HepG2 (cell line): ENCODE measurements around the gene LIN7A. TPM values are rescaled to one million over a fixed set of nuclear protein-coding genes. Genes with fewer than 3 reads are reported as not detected.

ENCODE experiments used
- ATAC-seq: fragments of 200-7000 bp; cut with Tn5 transposase; 3 replicates; pipeline ENCODE4 v1.9.1; 2020; ENCODE audit warnings: mild to moderate bottlenecking, moderate library complexity
- BruUV-seq: library from RNA; stranded (reverse); fragments of 400-500 nt; replicated peaks from 2 replicates; lab custom pipeline; 2021; lab: Mats Ljungman, UMichigan
- CTCF ChIA-PET: fragments of 300-600 bp; formaldehyde crosslinking; extraction: SDS; loops from one replicate; lab custom pipeline; 2021; ENCODE audit warnings: low total read pairs, inconsistent platforms, low intra/inter-chr PET ratio; lab: Yijun Ruan, JAX
- POLR2A ChIA-PET: fragments of 350-600 bp; sonication (Branson Sonifier 250); formaldehyde crosslinking; loops from one replicate; lab custom pipeline; 2020; ENCODE audit warnings: antibody characterized with exemption, inconsistent platforms; lab: Yijun Ruan, JAX
- DNase-seq: peaks from one replicate; pipeline ENCODE4 v3.0.0-alpha.2; 2015; ENCODE audit warnings: low spot score
- FAIRE-seq: peaks from 3 replicates; lab custom pipeline; 2011; peaks lifted over from hg19 to GRCh38; lab: Jason Lieb, UNC
- H2AFZ ChIP-seq: one replicate; pipeline ENCODE4 v1.6.1; 2011; ENCODE audit warnings: low read length, inconsistent platforms
- H3K27ac ChIP-seq: fragments of 300-600 bp; 3 replicates; pipeline ENCODE4 v1.8.0; 2011; ENCODE audit warnings: mixed run types, mild to moderate bottlenecking, mixed read lengths, low read length, inconsistent platforms; ENCODE audit not compliant: insufficient read depth; ENCODE audit errors: extremely low read length
- H3K27me3 ChIP-seq, 2 experiments: fragments of 200-600 bp in 1 of 2; 2 replicates in 1 of 2; 3 replicates in 1 of 2; pipeline versions ENCODE4 v1.6.0 to v1.8.0; 2011; ENCODE audit warnings: low read length in 2 of 2, mild to moderate bottlenecking in 2 of 2, moderate library complexity in 2 of 2, inconsistent platforms in 1 of 2; ENCODE audit not compliant: insufficient read depth in 2 of 2, control insufficient read depth in 1 of 2
- H3K36me3 ChIP-seq, 2 experiments: fragments of 200-600 bp in 1 of 2; replicated peaks in 1 of 2; 2 replicates in 1 of 2; 3 replicates in 1 of 2; pipeline versions ENCODE4 v1.5.1 to v1.8.0; 2011; ENCODE audit warnings: low read length in 2 of 2, inconsistent platforms in 1 of 2; ENCODE audit not compliant: insufficient read depth in 2 of 2, control insufficient read depth in 1 of 2
- H3K4me1 ChIP-seq: 2 replicates; pipeline ENCODE4 v1.5.1; 2012; ENCODE audit warnings: low read length, inconsistent platforms; ENCODE audit not compliant: insufficient read depth
- H3K4me2 ChIP-seq: 2 replicates; pipeline ENCODE4 v1.6.0; 2011; ENCODE audit warnings: low read depth, low read length, inconsistent platforms
- H3K4me3 ChIP-seq, 3 experiments: fragments of 200-600 bp in 1 of 3; sonication (generic), shearing (Covaris generic) in 1 of 3; replicated peaks in 1 of 3; 2 replicates each; pipeline ENCODE4 v1.5.1; 2011 to 2016; ENCODE audit warnings: low read length in 3 of 3, inconsistent platforms in 2 of 3, low read depth in 2 of 3, mild to moderate bottlenecking in 2 of 3, control low read depth in 1 of 3, mixed read lengths in 1 of 3; ENCODE audit not compliant: insufficient read depth in 1 of 3
- H3K79me2 ChIP-seq: one replicate; pipeline ENCODE4 v1.6.1; 2011; ENCODE audit warnings: low read length, inconsistent platforms; ENCODE audit not compliant: insufficient read depth
- H3K9ac ChIP-seq: 2 replicates; pipeline ENCODE4 v1.6.0; 2011; ENCODE audit warnings: mild to moderate bottlenecking, low read depth, low read length, inconsistent platforms; ENCODE audit not compliant: insufficient read depth
- H3K9me3 ChIP-seq: 2 replicates; pipeline ENCODE4 v1.5.1; 2012; ENCODE audit warnings: mild to moderate bottlenecking, low read length
- H4K20me1 ChIP-seq: 2 replicates; pipeline ENCODE4 v1.6.0; 2011; ENCODE audit warnings: inconsistent platforms, mild to moderate bottlenecking, low read length, moderate library complexity; ENCODE audit not compliant: insufficient read depth
- ATF1 ChIP-seq: IDR thresholded peaks from 2 replicates; pipeline ENCODE4 v1.6.1; 2016; ENCODE audit warnings: mild to moderate bottlenecking, control low read depth
- CSRNP2 ChIP-seq: sonication (generic); formaldehyde crosslinking; conservative IDR thresholded peaks from 2 replicates; pipeline ENCODE4 v1.8.0; 2022; ENCODE audit warnings: low read depth, missing genetic modification reagents
- DNMT1 ChIP-seq: sonication (generic); formaldehyde crosslinking; IDR thresholded peaks from 2 replicates; pipeline ENCODE4 v1.5.1; 2020; ENCODE audit warnings: mild to moderate bottlenecking, missing genetic modification reagents
- FOXK1 ChIP-seq: sonication (generic); formaldehyde crosslinking; IDR thresholded peaks from 2 replicates; pipeline ENCODE4 v1.4.0; 2020; ENCODE audit warnings: low read depth, missing genetic modification reagents, borderline replicate concordance
- FOXK2 ChIP-seq: fragments of 450-650 bp; IDR thresholded peaks from 2 replicates; pipeline ENCODE4 v1.6.1; 2016
- FOXP1 ChIP-seq, 2 experiments: fragments of 450-650 bp in 1 of 2; IDR thresholded peaks; 2 replicates each; pipeline ENCODE4 v1.6.1; 2017 to 2018; ENCODE audit warnings: antibody characterized with exemption in 1 of 2
- GATAD1 ChIP-seq: IDR thresholded peaks from 2 replicates; pipeline ENCODE4 v1.6.1; 2016; ENCODE audit warnings: missing genetic modification reagents, missing compliant biosample characterization
- HMGA1 ChIP-seq: sonication (generic); formaldehyde crosslinking; conservative IDR thresholded peaks from 2 replicates; pipeline ENCODE4 v1.4.0; 2020; ENCODE audit warnings: missing genetic modification reagents
- KLF16 ChIP-seq, 2 experiments: sonication (generic) in 1 of 2; formaldehyde crosslinking in 1 of 2; IDR thresholded peaks; 2 replicates each; pipeline versions ENCODE4 v1.6.1 to v1.8.0; 2016 to 2023; ENCODE audit warnings: missing genetic modification reagents in 2 of 2, missing compliant biosample characterization in 1 of 2
- SIX1 ChIP-seq: sonication (generic); formaldehyde crosslinking; IDR thresholded peaks from 2 replicates; pipeline ENCODE4 v1.4.0; 2020; ENCODE audit warnings: missing genetic modification reagents, borderline replicate concordance
- SMARCE1 ChIP-seq: fragments of 450-650 bp; IDR thresholded peaks from 2 replicates; pipeline ENCODE4 v1.6.1; 2017; ENCODE audit warnings: borderline replicate concordance
- SRY ChIP-seq: sonication (generic); formaldehyde crosslinking; IDR thresholded peaks from 2 replicates; pipeline ENCODE4 v1.8.0; 2022; ENCODE audit warnings: mild to moderate bottlenecking, missing genetic modification reagents
- TSC22D2 ChIP-seq: sonication (generic); formaldehyde crosslinking; IDR thresholded peaks from 2 replicates; pipeline ENCODE4 v1.5.1; 2020; ENCODE audit warnings: missing genetic modification reagents, mild to moderate bottlenecking, borderline replicate concordance
- ZMYM4 ChIP-seq: sonication (generic); formaldehyde crosslinking; IDR thresholded peaks from 2 replicates; pipeline ENCODE4 v1.8.1; 2023; ENCODE audit warnings: mild to moderate bottlenecking, missing genetic modification reagents
- ZNF263 ChIP-seq: sonication (generic); formaldehyde crosslinking; IDR thresholded peaks from 2 replicates; pipeline ENCODE4 v1.4.0; 2020; ENCODE audit warnings: missing genetic modification reagents
- ZNF33B ChIP-seq: sonication (generic); formaldehyde crosslinking; IDR thresholded peaks from 2 replicates; pipeline ENCODE4 v1.5.1; 2020; ENCODE audit warnings: mild to moderate bottlenecking, missing genetic modification reagents
- ZNF687 ChIP-seq: sonication (generic); formaldehyde crosslinking; IDR thresholded peaks from 2 replicates; pipeline ENCODE4 v1.5.1; 2020; ENCODE audit warnings: mild to moderate bottlenecking, missing genetic modification reagents, moderate library complexity
- ZNF7 ChIP-seq: IDR thresholded peaks from 2 replicates; pipeline ENCODE4 v1.6.1; 2016; ENCODE audit warnings: missing biosample characterization, missing genetic modification reagents
- ZNF776 ChIP-seq: sonication (generic); formaldehyde crosslinking; IDR thresholded peaks from 2 replicates; pipeline ENCODE4 v1.4.0; 2020; ENCODE audit warnings: mild to moderate bottlenecking, missing genetic modification reagents
- ZNF879 ChIP-seq: sonication (generic); formaldehyde crosslinking; IDR thresholded peaks from 2 replicates; pipeline ENCODE4 v1.8.1; 2023; ENCODE audit warnings: missing genetic modification reagents
- WGBS: methylation state at CpG from one replicate; pipeline ENCODE4 v1.1.6; 2017; ENCODE audit warnings: low lambda C conversion rate; 5-methylcytosine and 5-hydroxymethylcytosine counted together
- in situ Hi-C: cut with HindIII; loops from 2 replicates; pipeline ENCODE4 v1.10.0; 2017; ENCODE audit warnings: low pct_unique_long_range_greater_than_20kb; ENCODE audit not compliant: extremely low pct_ligation_motif_present
- intact Hi-C: fragments of 100-400 bp; cut with micrococcal nuclease; formaldehyde crosslinking; loops from one replicate; pipeline ENCODE4 v1.10.0; 2022; ENCODE audit not compliant: unreplicated experiment
- polyA plus RNA-seq, 8 experiments: library from polyadenylated mRNA; depleted of rRNA in 3 of 8; stranded (reverse) in 7 of 8; unstranded in 1 of 8; fragments of >200 nt; fragmentation: Illumina TruSeq in 4 of 8; extraction: Trizol in 4 of 8; gene quantifications; 2 replicates each; pipeline versions ENCODE4 v1.2.1 to v1.2.3, GENCODE V29; 2011 to 2016; ENCODE audit warnings: low read depth in 4 of 8, missing spikeins in 1 of 8, mixed read lengths in 1 of 8; ENCODE audit not compliant: insufficient read depth in 1 of 8
- total RNA-seq, 5 experiments: library from RNA; depleted of rRNA; stranded (reverse); fragments of >200 nt; fragmentation: Illumina TruSeq; extraction: Trizol; gene quantifications; 2 replicates each; pipeline ENCODE4 v1.2.3, GENCODE V29; 2016; ENCODE audit warnings: low read depth in 1 of 5
- TF ChIP-seq, protein P1 (sequence below): IDR thresholded peaks from 2 replicates; pipeline ENCODE4 v1.6.1; 2016; ENCODE audit warnings: missing compliant biosample characterization, missing genetic modification reagents, borderline replicate concordance

The LIN7A gene
- total and polyA plus RNA-seq, 2 of the 13 experiments (the other 11 are each of a cell fraction or from before 2014, with no cell fraction given) = 18.5 to 19.2 TPM

- no TSS peak for BruUV-seq
- TF ChIP-seq KLF16 (CRISPR knock-in tag; IDR thresholded peaks at IDR 0.05) (no peak), TSC22D2 (CRISPR knock-in tag) (no peak), SMARCE1 (no peak), DNMT1 (CRISPR knock-in tag) (no peak), ZNF687 (CRISPR knock-in tag) (0 out of 2 replicates have a peak, but pooled peaks have one; percentile 13), FOXK1 (CRISPR knock-in tag) (no peak), ZNF263 (CRISPR knock-in tag) (peak; percentile 60), GATAD1 (no peak), ZMYM4 (CRISPR knock-in tag) (peak; percentile 29; the same call in 1 of the 2 replicates), HMGA1 (no peak), ATF1 (CRISPR knock-in tag) (no peak), ZNF879 (CRISPR knock-in tag) (no peak), ZNF33B (CRISPR knock-in tag) (no peak), SRY (CRISPR knock-in tag) (no peak), CSRNP2 (CRISPR knock-in tag) (no peak), FOXK2 (no peak), FOXP1 (IDR thresholded peaks at IDR 0.05) (no peak), FOXP1 (CRISPR knock-in tag; IDR thresholded peaks at IDR 0.05) (no peak), SIX1 (CRISPR knock-in tag) (no peak), ZNF7 (CRISPR knock-in tag) (peak; percentile 66), ZNF776 (CRISPR knock-in tag) (no peak)
- TF ChIP-seq, protein P1, sequence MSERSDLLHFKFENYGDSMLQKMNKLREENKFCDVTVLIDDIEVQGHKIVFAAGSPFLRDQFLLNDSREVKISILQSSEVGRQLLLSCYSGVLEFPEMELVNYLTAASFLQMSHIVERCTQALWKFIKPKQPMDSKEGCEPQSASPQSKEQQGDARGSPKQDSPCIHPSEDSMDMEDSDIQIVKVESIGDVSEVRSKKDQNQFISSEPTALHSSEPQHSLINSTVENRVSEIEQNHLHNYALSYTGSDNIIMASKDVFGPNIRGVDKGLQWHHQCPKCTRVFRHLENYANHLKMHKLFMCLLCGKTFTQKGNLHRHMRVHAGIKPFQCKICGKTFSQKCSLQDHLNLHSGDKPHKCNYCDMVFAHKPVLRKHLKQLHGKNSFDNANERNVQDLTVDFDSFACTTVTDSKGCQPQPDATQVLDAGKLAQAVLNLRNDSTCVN (CRISPR knock-in tag) = no peak
These were observed 116.2 kb downstream of the LIN7A start for GRCh38 chr12:80821513-80822000.

More at GRCh38 chr12:80821513-80822000, 116.2 kb downstream of the LIN7A start:
- WGBS = 93% methylated on average over 2 of the region's 4 CpGs
- peaks cover 0 to 3% of the 10 kb centered on the region in 2 experiments; a peak in 1 of 5 replicates for H3K36me3 ChIP-seq
- no peaks in the 10 kb centered on the region for H3K9me3 ChIP-seq
- peaks cover 2% of the 10 kb centered on the region; the same call in 1 of the 2 replicates for H3K4me1 ChIP-seq
- no peaks in the 10 kb centered on the region for H3K27me3 ChIP-seq
- POLR2A ChIA-PET = no interaction called here
- CTCF ChIA-PET = no interaction called here
- in situ Hi-C loops (no loop called here), intact Hi-C loops (no loop called here)
- no peak overlapping the region for H3K4me2 ChIP-seq
- peak; percentile 78 for ATAC-seq
- no peak overlapping the region for H3K27ac ChIP-seq
- DNase-seq = no peak
- no peak overlapping the region for H2AFZ ChIP-seq
- no peaks in the 10 kb centered on the region for H3K79me2 ChIP-seq
- no peak for FAIRE-seq
- no peaks in the 10 kb centered on the region for H4K20me1 ChIP-seq
- no peak overlapping the region for H3K9ac ChIP-seq
- no peak overlapping the region for H3K4me3 ChIP-seq
